Natural killer cell (primary cell): ENCODE results near the gene PTGDR2. TPM values are rescaled to one million over a fixed set of nuclear protein-coding genes. Genes with fewer than 3 reads are reported as not detected.

Experiments used
- ATAC-seq, 3 donors: fragments of 150-1000 bp in 2 of 3; fragments of 200-7000 bp in 1 of 3; cut with Tn5 transposase; 1 replicate in 1 of 3; 2 replicates in 2 of 3; pipeline ENCODE4 v1.10.0; 2021; ENCODE audit warnings: mild to moderate bottlenecking in 2 of 3, moderate library complexity in 2 of 3
- DNase-seq, 2 donors: peaks; one replicate each; pipeline versions ENCODE4 v3.0.0 to v3.0.0-alpha.2; 2013 to 2021; ENCODE audit warnings: mixed read lengths in 1 of 2
- H3K27ac ChIP-seq: one replicate; pipeline ENCODE4 v1.5.1; 2013; ENCODE audit warnings: mild to moderate bottlenecking, low read length
- H3K27me3 ChIP-seq: one replicate; pipeline ENCODE4 v1.6.1; 2013; ENCODE audit warnings: low read length; ENCODE audit not compliant: control insufficient read depth, insufficient read depth
- H3K36me3 ChIP-seq: one replicate; pipeline ENCODE4 v1.6.1; 2013; ENCODE audit warnings: low read length; ENCODE audit not compliant: control insufficient read depth, insufficient read depth
- H3K4me1 ChIP-seq: one replicate; pipeline ENCODE4 v1.6.1; 2013; ENCODE audit warnings: low read length; ENCODE audit not compliant: control insufficient read depth, insufficient read depth
- H3K4me3 ChIP-seq: one replicate; pipeline ENCODE4 v1.5.1; 2013; ENCODE audit warnings: low read length
- H3K9me3 ChIP-seq: one replicate; pipeline ENCODE4 v1.6.1; 2013; ENCODE audit warnings: low read length; ENCODE audit not compliant: control insufficient read depth, insufficient read depth
- H3K27ac Mint-ChIP-seq, 2 donors: one replicate each; pipeline ENCODE4 v1.8.0; 2022; ENCODE audit warnings: mild to moderate bottlenecking in 2 of 2, mixed read lengths in 2 of 2, moderate library complexity in 1 of 2
- H3K27me3 Mint-ChIP-seq, 2 donors: one replicate each; pipeline ENCODE4 v1.8.0; 2022; ENCODE audit warnings: low read depth in 2 of 2, mixed read lengths in 2 of 2
- H3K36me3 Mint-ChIP-seq: one replicate; pipeline ENCODE4 v1.8.0; 2022; ENCODE audit warnings: mixed read lengths
- H3K4me1 Mint-ChIP-seq, 2 donors: one replicate each; pipeline ENCODE4 v1.8.0; 2022; ENCODE audit warnings: mixed read lengths in 2 of 2
- H3K4me3 Mint-ChIP-seq: one replicate; pipeline ENCODE4 v1.8.0; 2022; ENCODE audit warnings: mild to moderate bottlenecking, moderate library complexity, mixed read lengths
- H3K9me3 Mint-ChIP-seq, 2 donors: one replicate each; pipeline ENCODE4 v1.8.0; 2022; ENCODE audit warnings: mixed read lengths in 2 of 2
- WGBS: methylation state at CpG from one replicate; pipeline ENCODE4 v1.1.7; 2013; ENCODE audit warnings: missing lambda C conversion rate; ENCODE audit not compliant: insufficient coverage; 5-methylcytosine and 5-hydroxymethylcytosine counted together
- intact Hi-C: fragments of 100-400 bp; cut with micrococcal nuclease; formaldehyde crosslinking; loops from one replicate; pipeline ENCODE4 v1.14.2; 2022
- total RNA-seq, 4 donors: library from RNA; stranded (reverse); fragments of 120-200 nt in 1 of 4; gene quantifications; one replicate each; pipeline versions ENCODE4 v1.2.3 to v1.2.4, GENCODE V29; 2013 to 2022
- TF ChIP-seq, protein P1 (sequence below): fragments of 200-600 bp; IDR thresholded peaks from one replicate; pipeline ENCODE4 v1.8.0; 2022; ENCODE audit warnings: antibody characterized with exemption

The PTGDR2 gene
- total RNA-seq, 3 donors from 2014 or later (not counting 1 experiment from before 2014, with no cell fraction given), result 0.66 to 12.4 (median 1.7) TPM

DNA sequence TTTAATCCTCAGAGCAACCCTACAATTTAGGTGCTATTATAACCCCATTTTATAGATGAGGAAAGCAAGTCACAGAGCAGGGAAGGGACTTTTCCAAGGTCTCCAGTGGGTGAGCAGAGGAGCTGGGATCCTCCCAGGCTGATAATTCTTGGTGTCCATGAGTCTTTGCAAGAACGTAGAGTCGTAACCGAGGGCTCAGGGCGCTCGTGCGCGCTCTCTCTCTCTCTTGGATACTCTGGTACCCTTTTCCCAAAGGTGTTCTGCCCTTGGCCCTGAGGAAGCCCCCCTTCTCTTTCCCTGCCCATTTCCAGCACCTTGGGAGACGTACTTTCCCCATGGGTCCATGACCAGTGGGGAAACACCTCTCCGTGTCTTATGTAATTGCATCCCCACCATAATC, 6.4 kb upstream of the PTGDR2 start:
- no peak overlapping the region for H3K4me3 Mint-ChIP-seq
- TF ChIP-seq, protein P1, sequence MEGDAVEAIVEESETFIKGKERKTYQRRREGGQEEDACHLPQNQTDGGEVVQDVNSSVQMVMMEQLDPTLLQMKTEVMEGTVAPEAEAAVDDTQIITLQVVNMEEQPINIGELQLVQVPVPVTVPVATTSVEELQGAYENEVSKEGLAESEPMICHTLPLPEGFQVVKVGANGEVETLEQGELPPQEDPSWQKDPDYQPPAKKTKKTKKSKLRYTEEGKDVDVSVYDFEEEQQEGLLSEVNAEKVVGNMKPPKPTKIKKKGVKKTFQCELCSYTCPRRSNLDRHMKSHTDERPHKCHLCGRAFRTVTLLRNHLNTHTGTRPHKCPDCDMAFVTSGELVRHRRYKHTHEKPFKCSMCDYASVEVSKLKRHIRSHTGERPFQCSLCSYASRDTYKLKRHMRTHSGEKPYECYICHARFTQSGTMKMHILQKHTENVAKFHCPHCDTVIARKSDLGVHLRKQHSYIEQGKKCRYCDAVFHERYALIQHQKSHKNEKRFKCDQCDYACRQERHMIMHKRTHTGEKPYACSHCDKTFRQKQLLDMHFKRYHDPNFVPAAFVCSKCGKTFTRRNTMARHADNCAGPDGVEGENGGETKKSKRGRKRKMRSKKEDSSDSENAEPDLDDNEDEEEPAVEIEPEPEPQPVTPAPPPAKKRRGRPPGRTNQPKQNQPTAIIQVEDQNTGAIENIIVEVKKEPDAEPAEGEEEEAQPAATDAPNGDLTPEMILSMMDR, result no peak
- no peak overlapping the region for H3K27ac Mint-ChIP-seq
- H3K4me1 Mint-ChIP-seq, result peaks cover 0 to 10% of the 10 kb centered on the region in 2 donors
- H3K36me3 ChIP-seq, result no peaks in the 10 kb centered on the region
- H3K36me3 Mint-ChIP-seq, result no peaks in the 10 kb centered on the region
- peaks cover 0 to 8% of the 10 kb centered on the region in 2 donors for H3K27me3 Mint-ChIP-seq
- ATAC-seq, result no peak
- no peak for DNase-seq
- intact Hi-C loops, result no loop called here
- no peak overlapping the region for H3K4me3 ChIP-seq
- no peaks in the 10 kb centered on the region for H3K9me3 Mint-ChIP-seq
- peaks cover 9% of the 10 kb centered on the region for H3K4me1 ChIP-seq
- no peak overlapping the region for H3K27ac ChIP-seq
- 92% methylated on average over 9 of the region's 9 CpGs for WGBS
- H3K27me3 ChIP-seq, result no peaks in the 10 kb centered on the region
- H3K9me3 ChIP-seq, result no peaks in the 10 kb centered on the region

DNA sequence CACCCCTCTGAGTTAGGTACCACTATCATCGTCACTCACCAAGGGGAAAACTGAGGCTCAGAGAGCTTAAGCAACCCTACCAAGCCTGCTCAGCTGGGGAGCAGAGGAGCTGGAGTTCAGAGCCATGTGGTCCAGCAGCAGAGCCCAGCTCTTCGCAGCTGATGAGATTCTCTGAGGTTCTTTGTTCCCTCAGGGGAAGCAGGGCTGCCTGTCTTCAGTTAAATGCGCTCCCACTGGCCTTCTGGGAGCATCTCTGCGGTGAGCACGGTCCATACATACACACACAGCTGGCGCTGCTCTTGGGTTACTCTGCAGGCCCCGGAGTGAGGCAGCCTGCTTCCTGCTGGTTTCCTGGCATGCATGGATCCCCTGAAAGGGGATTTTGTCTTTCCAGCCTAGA, 5.2 kb upstream of the PTGDR2 start:
- TF ChIP-seq, protein P1, result no peak
- H3K4me1 Mint-ChIP-seq, result peaks cover 0 to 10% of the 10 kb centered on the region in 2 donors
- Histone ChIP-seq H3K27ac (no peak overlapping the region), H3K9me3 (no peaks in the 10 kb centered on the region), H3K4me1 (peaks cover 9% of the 10 kb centered on the region), H3K36me3 (no peaks in the 10 kb centered on the region), H3K27me3 (no peaks in the 10 kb centered on the region), H3K4me3 (no peak overlapping the region)
- no peak overlapping the region for H3K4me3 Mint-ChIP-seq
- 48% methylated on average over 7 of the region's 7 CpGs for WGBS
- peaks cover 0 to 8% of the 10 kb centered on the region in 2 donors for H3K27me3 Mint-ChIP-seq
- no peak overlapping the region for H3K27ac Mint-ChIP-seq
- H3K36me3 Mint-ChIP-seq, result no peaks in the 10 kb centered on the region
- no peaks in the 10 kb centered on the region for H3K9me3 Mint-ChIP-seq
- ATAC-seq, result no peak
- intact Hi-C loops, result no loop called here
- DNase-seq, result no peak

DNA sequence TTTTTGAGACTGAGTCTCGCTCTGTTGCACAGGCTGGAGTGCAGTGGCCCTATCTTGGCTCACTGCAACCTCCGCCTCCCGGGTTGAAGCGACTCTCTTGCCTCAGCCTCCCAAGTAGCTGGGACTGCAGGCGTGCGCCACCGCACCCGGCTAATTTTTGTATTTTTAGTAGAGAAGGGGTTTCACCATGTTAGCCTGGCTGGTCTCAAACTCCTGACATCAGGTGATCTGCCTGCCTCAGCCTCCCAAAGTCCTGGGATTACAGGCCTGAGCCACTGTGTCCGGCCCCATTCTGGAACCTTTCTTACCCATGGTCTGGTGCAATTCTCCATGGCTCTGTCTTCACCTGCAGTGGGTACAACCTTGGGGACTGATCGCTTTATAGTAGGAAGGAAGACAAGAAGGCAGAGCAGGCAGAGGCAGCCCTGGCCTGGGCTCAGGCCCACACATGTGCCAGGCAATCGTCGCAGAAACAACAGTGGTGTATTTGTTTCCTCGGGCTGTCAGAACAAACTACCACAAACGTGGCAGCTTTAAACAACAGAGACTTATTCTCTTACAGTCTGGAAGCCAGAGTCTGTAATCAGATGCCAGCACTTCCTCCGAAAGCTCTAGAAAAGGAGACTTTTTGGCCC, 4.0 kb upstream of the PTGDR2 start:
- 85% methylated on average over 15 of the region's 15 CpGs for WGBS
- no peak for ATAC-seq
- TF ChIP-seq, protein P1, result no peak
- no peak for DNase-seq
- H3K27ac Mint-ChIP-seq, result no peak overlapping the region
- Histone ChIP-seq H3K4me1 (peaks cover 9% of the 10 kb centered on the region), H3K27me3 (no peaks in the 10 kb centered on the region), H3K4me3 (no peak overlapping the region), H3K27ac (no peak overlapping the region), H3K36me3 (no peaks in the 10 kb centered on the region), H3K9me3 (no peaks in the 10 kb centered on the region)
- H3K9me3 Mint-ChIP-seq, result no peaks in the 10 kb centered on the region
- H3K27me3 Mint-ChIP-seq, result peaks cover 0 to 8% of the 10 kb centered on the region in 2 donors
- intact Hi-C loops, result no loop called here
- H3K36me3 Mint-ChIP-seq, result no peaks in the 10 kb centered on the region
- peaks cover 0 to 10% of the 10 kb centered on the region in 2 donors for H3K4me1 Mint-ChIP-seq
- no peak overlapping the region for H3K4me3 Mint-ChIP-seq
